ENCODE results near the gene SGCD.

DNA sequence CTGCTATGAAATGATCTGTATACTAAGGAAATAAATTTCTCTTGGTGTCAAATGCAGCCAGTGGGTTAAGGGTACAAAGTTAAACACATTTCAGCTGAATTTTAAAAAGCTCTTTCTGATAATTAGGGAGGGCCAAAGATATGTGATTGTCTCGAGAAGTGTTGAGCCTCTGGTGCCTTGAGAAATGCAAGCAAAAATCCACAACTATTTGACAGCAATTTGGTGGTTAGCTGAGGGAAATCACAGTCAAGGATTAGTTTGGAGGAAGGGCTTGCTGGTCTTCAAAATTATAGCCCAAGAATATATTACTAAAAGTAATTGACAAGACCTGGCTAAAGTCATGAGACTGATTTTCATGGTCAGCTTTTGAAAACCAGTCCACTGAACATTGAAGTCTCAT is 267.4 kb downstream of the SGCD start:
- TF ChIP-seq YY1 (IDR thresholded peaks at IDR 0.05; ENCODE audit: low read depth) (no peak), RXRA (IDR thresholded peaks at IDR 0.05; ENCODE audit: borderline replicate concordance, low read depth) (no peak), POLR2AphosphoS5 (IDR thresholded peaks at IDR 0.05; ENCODE audit: low read depth, low read length) (no peak), USF2 (IDR thresholded peaks at IDR 0.05; ENCODE audit: borderline replicate concordance, low read depth, low read length) (no peak), EP300 (IDR thresholded peaks at IDR 0.05; ENCODE audit: borderline replicate concordance in 1 of 2, low read depth in 1 of 2, low read length in 1 of 2) (no peak), GABPA (IDR thresholded peaks at IDR 0.05; ENCODE audit: low read depth) (no peak)
- TF ChIP-seq, protein P1, sequence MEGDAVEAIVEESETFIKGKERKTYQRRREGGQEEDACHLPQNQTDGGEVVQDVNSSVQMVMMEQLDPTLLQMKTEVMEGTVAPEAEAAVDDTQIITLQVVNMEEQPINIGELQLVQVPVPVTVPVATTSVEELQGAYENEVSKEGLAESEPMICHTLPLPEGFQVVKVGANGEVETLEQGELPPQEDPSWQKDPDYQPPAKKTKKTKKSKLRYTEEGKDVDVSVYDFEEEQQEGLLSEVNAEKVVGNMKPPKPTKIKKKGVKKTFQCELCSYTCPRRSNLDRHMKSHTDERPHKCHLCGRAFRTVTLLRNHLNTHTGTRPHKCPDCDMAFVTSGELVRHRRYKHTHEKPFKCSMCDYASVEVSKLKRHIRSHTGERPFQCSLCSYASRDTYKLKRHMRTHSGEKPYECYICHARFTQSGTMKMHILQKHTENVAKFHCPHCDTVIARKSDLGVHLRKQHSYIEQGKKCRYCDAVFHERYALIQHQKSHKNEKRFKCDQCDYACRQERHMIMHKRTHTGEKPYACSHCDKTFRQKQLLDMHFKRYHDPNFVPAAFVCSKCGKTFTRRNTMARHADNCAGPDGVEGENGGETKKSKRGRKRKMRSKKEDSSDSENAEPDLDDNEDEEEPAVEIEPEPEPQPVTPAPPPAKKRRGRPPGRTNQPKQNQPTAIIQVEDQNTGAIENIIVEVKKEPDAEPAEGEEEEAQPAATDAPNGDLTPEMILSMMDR (IDR thresholded peaks at IDR 0.05): no peak
- TF ChIP-seq, protein P2, sequence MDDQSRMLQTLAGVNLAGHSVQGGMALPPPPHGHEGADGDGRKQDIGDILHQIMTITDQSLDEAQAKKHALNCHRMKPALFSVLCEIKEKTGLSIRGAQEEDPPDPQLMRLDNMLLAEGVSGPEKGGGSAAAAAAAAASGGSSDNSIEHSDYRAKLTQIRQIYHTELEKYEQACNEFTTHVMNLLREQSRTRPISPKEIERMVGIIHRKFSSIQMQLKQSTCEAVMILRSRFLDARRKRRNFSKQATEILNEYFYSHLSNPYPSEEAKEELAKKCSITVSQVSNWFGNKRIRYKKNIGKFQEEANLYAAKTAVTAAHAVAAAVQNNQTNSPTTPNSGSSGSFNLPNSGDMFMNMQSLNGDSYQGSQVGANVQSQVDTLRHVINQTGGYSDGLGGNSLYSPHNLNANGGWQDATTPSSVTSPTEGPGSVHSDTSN (IDR thresholded peaks at IDR 0.05): no peak

Measured in SK-N-SH (cell line).